PC-3 (cell line): ENCODE data around the gene PMPCB.
"Not testable (repeated sequence)": the region's sequence is repeated elsewhere in the genome, so short reads cannot be mapped to it uniquely, and the experiment has no call there.

ENCODE experiments used
- CTCF ChIP-seq: fragments of 300-600 bp; sonication (generic); conservative IDR thresholded peaks from 2 replicates; pipeline ENCODE4 v1.5.1; 2017; ENCODE audit warnings: antibody characterized with exemption, low read depth, mild to moderate bottlenecking, low read length
- EZH2 ChIP-seq: fragments of 300-600 bp; sonication (generic); IDR thresholded peaks from one replicate; pipeline ENCODE4 v1.6.1; 2017; ENCODE audit warnings: antibody characterized with exemption, mild to moderate bottlenecking, low read length; ENCODE audit not compliant: unreplicated experiment

- TF ChIP-seq CTCF, EZH2: not testable (repeated sequence)
Observed at GRCh38 chr7:103274867-103275266, 22.4 kb upstream of the PMPCB start.
